H1 (cell line): ENCODE measurements around the gene CYRIA. TPM values are rescaled to one million over a fixed set of nuclear protein-coding genes. Genes with fewer than 3 reads are reported as not detected.

Experiments used
- CTCF ChIA-PET: fragments of 300-600 bp; sonication (Branson Sonifier 250); formaldehyde crosslinking; loops from one replicate; lab custom pipeline; 2021; ENCODE audit not compliant: partially characterized antibody; lab: Charles Lee
- POLR2A ChIA-PET: fragments of 300-600 bp; sonication (Branson Sonifier 250); formaldehyde crosslinking; loops from one replicate; lab custom pipeline; 2021; ENCODE audit warnings: inconsistent platforms; ENCODE audit not compliant: partially characterized antibody; lab: Charles Lee
- DNase-seq, 2 experiments: peaks; one replicate each; pipeline versions ENCODE4 v3.0.0 to v3.0.0-alpha.2; 2010 to 2022; ENCODE audit warnings: low spot score in 2 of 2, low read depth in 1 of 2, mixed read lengths in 1 of 2
- FAIRE-seq: peaks from 2 replicates; lab custom pipeline; 2011; peaks lifted over from hg19 to GRCh38; lab: Jason Lieb, UNC
- H2AFZ ChIP-seq: 2 replicates; pipeline ENCODE4 v1.8.1; 2012; ENCODE audit warnings: low read length, inconsistent platforms
- H2AK5ac ChIP-seq: 2 replicates; pipeline ENCODE4 v1.6.1; 2013; ENCODE audit warnings: low read depth, low read length
- H2BK120ac ChIP-seq: replicated peaks from 2 replicates; pipeline ENCODE3; 2013; ENCODE audit warnings: low read depth, low read length, inconsistent platforms
- H2BK12ac ChIP-seq: 2 replicates; pipeline ENCODE4 v1.6.1; 2013; ENCODE audit warnings: low read depth, low read length
- H2BK15ac ChIP-seq: 2 replicates; pipeline ENCODE4 v1.6.1; 2013; ENCODE audit warnings: low read length
- H2BK20ac ChIP-seq: 2 replicates; pipeline ENCODE4 v1.6.1; 2013; ENCODE audit warnings: low read length
- H2BK5ac ChIP-seq: 2 replicates; pipeline ENCODE4 v1.6.1; 2013; ENCODE audit warnings: low read depth, low read length
- H3K14ac ChIP-seq: 2 replicates; pipeline ENCODE4 v1.6.1; 2013; ENCODE audit warnings: inconsistent platforms; ENCODE audit not compliant: insufficient read length
- H3K18ac ChIP-seq: 2 replicates; pipeline ENCODE4 v1.6.1; 2013; ENCODE audit warnings: low read length; ENCODE audit errors: extremely low read depth
- H3K23ac ChIP-seq: 2 replicates; pipeline ENCODE4 v1.6.1; 2013; ENCODE audit warnings: inconsistent platforms; ENCODE audit not compliant: insufficient read length
- H3K23me2 ChIP-seq: 2 replicates; pipeline ENCODE4 v1.6.1; 2013; ENCODE audit warnings: low read depth, low read length
- H3K27ac ChIP-seq: 2 replicates; pipeline ENCODE4 v1.6.1; 2011; ENCODE audit warnings: low read depth, low read length, inconsistent platforms
- H3K27me3 ChIP-seq, 4 experiments: replicated peaks in 1 of 4; 1 replicate in 1 of 4; 2 replicates in 3 of 4; pipeline versions ENCODE4 v1.6.1 to v1.8.1; 2011 to 2013; ENCODE audit warnings: low read length in 3 of 4, mild to moderate bottlenecking in 3 of 4, inconsistent platforms in 2 of 4, mixed read lengths in 2 of 4, moderate library complexity in 1 of 4; ENCODE audit not compliant: control insufficient read depth in 3 of 4, insufficient read depth in 3 of 4; ENCODE audit errors: extremely low read depth in 1 of 4
- H3K36me3 ChIP-seq, 4 experiments: 2 replicates each; pipeline versions ENCODE4 v1.6.1 to v1.8.1; 2011 to 2013; ENCODE audit warnings: mild to moderate bottlenecking in 4 of 4, low read length in 3 of 4, moderate library complexity in 2 of 4, control low read depth in 1 of 4, inconsistent platforms in 1 of 4; ENCODE audit not compliant: insufficient read depth in 4 of 4, control insufficient read depth in 2 of 4
- H3K4ac ChIP-seq: replicated peaks from 2 replicates; pipeline ENCODE3; 2013; ENCODE audit warnings: low read length, low read depth, mixed read lengths, inconsistent platforms; ENCODE audit not compliant: insufficient read length
- H3K4me1 ChIP-seq, 4 experiments: replicated peaks in 1 of 4; 1 replicate in 1 of 4; 2 replicates in 3 of 4; pipeline versions ENCODE4 v1.6.1 to v1.8.1; 2011 to 2013; ENCODE audit warnings: low read length in 3 of 4, inconsistent platforms in 2 of 4, mixed read lengths in 1 of 4; ENCODE audit not compliant: insufficient read depth in 4 of 4, control insufficient read depth in 3 of 4
- H3K4me2 ChIP-seq, 2 experiments: 2 replicates each; pipeline versions ENCODE4 v1.6.1 to v1.8.1; 2011 to 2013; ENCODE audit warnings: low read depth in 2 of 2, low read length in 2 of 2, control low read depth in 1 of 2, inconsistent platforms in 1 of 2, mild to moderate bottlenecking in 1 of 2; ENCODE audit not compliant: insufficient read depth in 1 of 2
- H3K4me3 ChIP-seq, 4 experiments: fragments of 200-600, 300-600 bp in 1 of 4; sonication (generic), shearing (Covaris generic), sonication (Bioruptor Twin) in 1 of 4; 2 replicates each; pipeline versions ENCODE4 v1.5.1 to v1.8.1; 2011 to 2016; ENCODE audit warnings: low read length in 4 of 4, low read depth in 3 of 4, control low read depth in 2 of 4, inconsistent platforms in 2 of 4, mild to moderate bottlenecking in 2 of 4, mixed read lengths in 1 of 4, moderate library complexity in 1 of 4; ENCODE audit not compliant: insufficient read depth in 2 of 4; ENCODE audit errors: extremely low read depth in 1 of 4
- H3K56ac ChIP-seq: replicated peaks from 2 replicates; pipeline ENCODE3; 2013; ENCODE audit warnings: low read depth, mild to moderate bottlenecking, mixed read lengths, low read length, inconsistent platforms; ENCODE audit not compliant: insufficient read length
- H3K79me1 ChIP-seq: 2 replicates; pipeline ENCODE4 v1.6.1; 2013; ENCODE audit warnings: low read depth, low read length, control low read depth
- H3K79me2 ChIP-seq, 2 experiments: 2 replicates each; pipeline versions ENCODE4 v1.6.1 to v1.8.1; 2012 to 2013; ENCODE audit warnings: low read length in 2 of 2, mild to moderate bottlenecking in 2 of 2, inconsistent platforms in 1 of 2; ENCODE audit not compliant: insufficient read depth in 2 of 2, control insufficient read depth in 1 of 2
- H3K9ac ChIP-seq, 4 experiments: replicated peaks in 1 of 4; 1 replicate in 1 of 4; 2 replicates in 3 of 4; pipeline versions ENCODE4 v1.6.1 to v1.8.1; 2011 to 2013; ENCODE audit warnings: low read depth in 3 of 4, low read length in 3 of 4, control low read depth in 2 of 4, mild to moderate bottlenecking in 2 of 4, moderate library complexity in 2 of 4, inconsistent platforms in 1 of 4; ENCODE audit errors: extremely low read depth in 1 of 4
- H3K9me3 ChIP-seq, 2 experiments: 2 replicates each; pipeline versions ENCODE4 v1.6.1 to v1.8.1; 2012 to 2013; ENCODE audit warnings: mild to moderate bottlenecking in 2 of 2, moderate library complexity in 2 of 2, control low read depth in 1 of 2, inconsistent platforms in 1 of 2, low read depth in 1 of 2, low read length in 1 of 2, mixed read lengths in 1 of 2; ENCODE audit not compliant: insufficient read depth in 2 of 2
- H4K20me1 ChIP-seq, 2 experiments: replicated peaks in 1 of 2; 2 replicates each; pipeline versions ENCODE3 to v1.8.1; 2011 to 2013; ENCODE audit warnings: inconsistent platforms in 2 of 2, low read length in 2 of 2, mild to moderate bottlenecking in 1 of 2; ENCODE audit not compliant: insufficient read depth in 2 of 2, control insufficient read depth in 1 of 2
- H4K5ac ChIP-seq: 2 replicates; pipeline ENCODE4 v1.6.1; 2013; ENCODE audit warnings: low read length, low read depth, mixed read lengths, inconsistent platforms; ENCODE audit not compliant: insufficient read length
- H4K8ac ChIP-seq: 2 replicates; pipeline ENCODE4 v1.8.0; 2013; ENCODE audit warnings: mild to moderate bottlenecking, moderate library complexity, low read length, inconsistent platforms; ENCODE audit not compliant: insufficient read depth; ENCODE audit errors: extremely low read depth
- H4K91ac ChIP-seq: replicated peaks from 2 replicates; pipeline ENCODE3; 2013; ENCODE audit warnings: low read length, mixed read lengths, inconsistent platforms; ENCODE audit not compliant: insufficient read length
- ASH2L ChIP-seq: fragments of 200-600, 300-600 bp; sonication (generic); IDR thresholded peaks from one replicate; pipeline ENCODE4 v1.7.1; 2017; ENCODE audit warnings: low read length
- BACH1 ChIP-seq: IDR thresholded peaks from 2 replicates; pipeline ENCODE4 v1.6.1; 2012; ENCODE audit warnings: low read length, improper control_type of control experiment
- CBX5 ChIP-seq: fragments of 300-800, 300-1000 bp; sonication (generic); IDR thresholded peaks from 2 replicates; pipeline ENCODE4 v1.7.1; 2016; ENCODE audit warnings: antibody characterized with exemption, low read length, low read depth
- CHD2 ChIP-seq: IDR thresholded peaks from 2 replicates; pipeline ENCODE4 v1.6.1; 2012; ENCODE audit warnings: low read length, improper control_type of control experiment
- CREB1 ChIP-seq: IDR thresholded peaks from 2 replicates; pipeline ENCODE4 v1.6.1; 2012; ENCODE audit warnings: inconsistent platforms
- GABPA ChIP-seq: IDR thresholded peaks from 2 replicates; pipeline ENCODE4 v1.6.1; 2011; ENCODE audit warnings: mild to moderate bottlenecking, low read length, moderate library complexity, borderline replicate concordance; ENCODE audit not compliant: insufficient read depth
- HDAC2 ChIP-seq, 2 experiments: fragments of 300-600 bp in 1 of 2; sonication (generic) in 1 of 2; IDR thresholded peaks; 2 replicates each; pipeline ENCODE4 v1.6.1; 2011 to 2012; ENCODE audit warnings: low read depth in 2 of 2, low read length in 2 of 2, mild to moderate bottlenecking in 2 of 2, moderate library complexity in 2 of 2, borderline replicate concordance in 1 of 2, inconsistent platforms in 1 of 2
- PHF8 ChIP-seq: fragments of 200-600 bp; sonication (generic); conservative IDR thresholded peaks from 2 replicates; pipeline ENCODE4 v1.7.1; 2012; ENCODE audit warnings: low read depth, mild to moderate bottlenecking, inconsistent platforms, low read length, moderate library complexity
- SP4 ChIP-seq: IDR thresholded peaks from 2 replicates; pipeline ENCODE4 v1.6.1; 2012; ENCODE audit warnings: low read length, inconsistent platforms
- SUZ12 ChIP-seq: fragments of 200-600 bp; sonication (generic); IDR thresholded peaks from 2 replicates; pipeline ENCODE4 v1.6.1; 2012; ENCODE audit warnings: mild to moderate bottlenecking, inconsistent platforms, low read length, moderate library complexity, mixed read lengths
- TBP ChIP-seq: IDR thresholded peaks from 2 replicates; pipeline ENCODE4 v1.6.1; 2011; ENCODE audit warnings: low read depth, low read length, improper control_type of control experiment
- TEAD4 ChIP-seq: IDR thresholded peaks from 2 replicates; pipeline ENCODE4 v1.6.1; 2012; ENCODE audit warnings: low read depth, low read length, inconsistent platforms, mixed read lengths
- YY1 ChIP-seq: IDR thresholded peaks from 2 replicates; pipeline ENCODE4 v1.6.1; 2011; ENCODE audit warnings: low read depth, mild to moderate bottlenecking, low read length
- WGBS, 2 experiments: shearing (Covaris generic) in 1 of 2; methylation state at CpG; one replicate each; pipeline versions ENCODE4 v1.1.6 to v1.1.7; 2013 to 2015; ENCODE audit warnings: low lambda C conversion rate in 2 of 2, mixed read lengths in 2 of 2, inconsistent platforms in 1 of 2, low coverage in 1 of 2, missing lambda C conversion rate in 1 of 2; ENCODE audit not compliant: insufficient replicate concordance in 2 of 2, insufficient coverage in 1 of 2, insufficient read length in 1 of 2; ENCODE audit errors: extremely low coverage in 1 of 2, missing lambda C conversion rate in 1 of 2; 5-methylcytosine and 5-hydroxymethylcytosine counted together
- polyA plus RNA-seq, 7 experiments: library from polyadenylated mRNA; depleted of rRNA in 3 of 7; stranded (reverse) in 5 of 7; unstranded in 2 of 7; fragments of >200 nt in 5 of 7; fragments of 200-250 nt in 2 of 7; gene quantifications; 1 replicate in 5 of 7; 2 replicates in 1 of 7; 4 replicates in 1 of 7; pipeline versions ENCODE4 v1.2.1 to v1.2.3, GENCODE V29; 2011 to 2013; ENCODE audit warnings: missing spikeins in 2 of 7, mixed read lengths in 2 of 7
- total RNA-seq: library from RNA; stranded (reverse); fragmentation: NEBNext Ultra II Directional; extraction: Animal tissue kit (Norgen Biotek cat#: 25700); gene quantifications from 2 replicates; pipeline ENCODE4 v1.2.1, GENCODE V29; 2021
- TF ChIP-seq, protein P1 (sequence below): IDR thresholded peaks from 2 replicates; pipeline ENCODE4 v1.6.1; 2012; ENCODE audit warnings: low read length, inconsistent platforms

The CYRIA gene
- total and polyA plus RNA-seq, 2 of the 8 experiments (the other 6 are each of a cell fraction or from before 2014, with no cell fraction given), result 1.5 to 9.8 TPM

DNA sequence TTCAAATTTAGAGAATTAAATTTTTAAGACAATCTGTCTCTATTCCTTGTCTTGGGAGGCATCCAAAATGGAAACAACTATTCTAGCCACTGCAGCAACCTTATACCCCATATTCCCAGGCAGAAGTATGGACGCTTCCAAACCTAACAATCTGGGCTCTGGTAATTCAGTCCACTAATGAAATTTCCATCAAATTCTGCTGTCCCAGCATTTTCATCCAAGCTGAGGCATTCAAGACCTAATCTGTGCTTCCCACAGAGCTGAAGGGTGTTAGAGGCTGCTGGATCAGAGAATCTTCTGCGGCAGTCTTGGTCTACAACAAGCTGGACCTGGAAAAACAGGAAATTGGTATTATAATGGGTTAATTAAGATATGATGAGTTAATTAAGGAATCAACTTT is 42.5 kb upstream of the CYRIA start:
- Histone ChIP-seq H2AFZ (no peak overlapping the region), H4K91ac (no peak overlapping the region), H3K27me3 (no peaks in the 10 kb centered on the region), H3K27ac (no peak overlapping the region), H3K9me3 (no peaks in the 10 kb centered on the region), H2BK15ac (no peak overlapping the region), H3K23me2 (no peaks in the 10 kb centered on the region), H2BK120ac (no peak overlapping the region), H3K36me3 (no peaks in the 10 kb centered on the region), H3K4me2 (no peak overlapping the region), H2BK20ac (no peak overlapping the region), H2AK5ac (no peak overlapping the region), H3K79me2 (no peaks in the 10 kb centered on the region), H4K8ac (no peak overlapping the region), H3K56ac (no peak overlapping the region), H3K79me1 (no peaks in the 10 kb centered on the region), H4K20me1 (no peaks in the 10 kb centered on the region), H3K4me3 (no peak overlapping the region), H3K14ac (no peak overlapping the region), H3K4me1 (no peaks in the 10 kb centered on the region; a peak in 1 of 7 replicates), H3K23ac (no peak overlapping the region), H3K9ac (no peak overlapping the region), H4K5ac (no peak overlapping the region), H2BK12ac (no peak overlapping the region), H2BK5ac (no peak overlapping the region), H3K4ac (no peak overlapping the region), H3K18ac (no peak overlapping the region)
- 91% methylated on average over 2 of the region's 2 CpGs; no CpG with 5 or more reads in 1 of the 2 experiments for WGBS, 2 experiments
- FAIRE-seq (no peak), DNase-seq (no peak)
- CTCF ChIA-PET, result interaction anchor here (0.8 kb wide), 1 partner anchor 14 kb away, joined by 4 read pairs; no protein-coding TSS in a partner anchor
- POLR2A ChIA-PET, result no interaction called here
- TF ChIP-seq GABPA, result no peak
- no peak for TF ChIP-seq SUZ12
- TF ChIP-seq CHD2, result no peak
- TF ChIP-seq, protein P1, sequence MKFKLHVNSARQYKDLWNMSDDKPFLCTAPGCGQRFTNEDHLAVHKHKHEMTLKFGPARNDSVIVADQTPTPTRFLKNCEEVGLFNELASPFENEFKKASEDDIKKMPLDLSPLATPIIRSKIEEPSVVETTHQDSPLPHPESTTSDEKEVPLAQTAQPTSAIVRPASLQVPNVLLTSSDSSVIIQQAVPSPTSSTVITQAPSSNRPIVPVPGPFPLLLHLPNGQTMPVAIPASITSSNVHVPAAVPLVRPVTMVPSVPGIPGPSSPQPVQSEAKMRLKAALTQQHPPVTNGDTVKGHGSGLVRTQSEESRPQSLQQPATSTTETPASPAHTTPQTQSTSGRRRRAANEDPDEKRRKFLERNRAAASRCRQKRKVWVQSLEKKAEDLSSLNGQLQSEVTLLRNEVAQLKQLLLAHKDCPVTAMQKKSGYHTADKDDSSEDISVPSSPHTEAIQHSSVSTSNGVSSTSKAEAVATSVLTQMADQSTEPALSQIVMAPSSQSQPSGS, result no peak
- TF ChIP-seq CREB1, result no peak
- no peak for TF ChIP-seq HDAC2 (IDR thresholded peaks at IDR 0.05; ENCODE audit: borderline replicate concordance in 1 of 2, low read depth in 2 of 2, low read length in 2 of 2)
- no peak for TF ChIP-seq TEAD4
- no peak for TF ChIP-seq BACH1
- TF ChIP-seq CBX5, result no peak
- TF ChIP-seq ASH2L, result no peak
- no peak for TF ChIP-seq TBP
- no peak for TF ChIP-seq PHF8
- no peak for TF ChIP-seq YY1
- TF ChIP-seq SP4, result no peak
